ENCODE results near the gene PROM1.

Gene PROM1

DNA sequence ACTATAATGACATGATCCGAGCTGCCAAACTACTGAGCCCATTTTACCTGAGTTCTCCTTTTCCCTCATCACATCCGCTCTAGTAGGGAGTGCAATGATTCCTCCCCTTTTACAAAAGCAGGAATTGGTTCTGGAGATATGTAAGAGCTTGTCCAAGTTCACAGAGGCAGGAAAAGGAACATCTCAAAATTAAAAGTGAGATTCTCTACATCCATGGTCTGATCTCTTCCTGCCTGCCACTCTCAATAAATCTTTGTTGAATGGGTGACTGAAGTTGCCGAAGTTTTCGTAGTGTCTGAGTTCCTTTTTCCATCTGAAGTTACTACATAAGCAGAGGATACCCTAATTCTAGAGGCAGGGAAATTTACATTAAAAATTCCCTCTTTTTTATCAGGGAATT is 145.2 kb downstream of the PROM1 start, which contains the start of gene FGFBP1:
Gene FGFBP1, minus strand, starts transcription at position 101 of the 400 bp plus-strand sequence. CDS start 2,108 bp downstream, outside the sequence.
- no peak for DNase-seq (ENCODE audit: low read depth)
- TF ChIP-seq, protein P1, sequence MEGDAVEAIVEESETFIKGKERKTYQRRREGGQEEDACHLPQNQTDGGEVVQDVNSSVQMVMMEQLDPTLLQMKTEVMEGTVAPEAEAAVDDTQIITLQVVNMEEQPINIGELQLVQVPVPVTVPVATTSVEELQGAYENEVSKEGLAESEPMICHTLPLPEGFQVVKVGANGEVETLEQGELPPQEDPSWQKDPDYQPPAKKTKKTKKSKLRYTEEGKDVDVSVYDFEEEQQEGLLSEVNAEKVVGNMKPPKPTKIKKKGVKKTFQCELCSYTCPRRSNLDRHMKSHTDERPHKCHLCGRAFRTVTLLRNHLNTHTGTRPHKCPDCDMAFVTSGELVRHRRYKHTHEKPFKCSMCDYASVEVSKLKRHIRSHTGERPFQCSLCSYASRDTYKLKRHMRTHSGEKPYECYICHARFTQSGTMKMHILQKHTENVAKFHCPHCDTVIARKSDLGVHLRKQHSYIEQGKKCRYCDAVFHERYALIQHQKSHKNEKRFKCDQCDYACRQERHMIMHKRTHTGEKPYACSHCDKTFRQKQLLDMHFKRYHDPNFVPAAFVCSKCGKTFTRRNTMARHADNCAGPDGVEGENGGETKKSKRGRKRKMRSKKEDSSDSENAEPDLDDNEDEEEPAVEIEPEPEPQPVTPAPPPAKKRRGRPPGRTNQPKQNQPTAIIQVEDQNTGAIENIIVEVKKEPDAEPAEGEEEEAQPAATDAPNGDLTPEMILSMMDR (conservative IDR thresholded peaks at IDR 0.05; ENCODE audit: control insufficient read depth, insufficient read depth, low read depth, low read length) = no peak
- H3K4me3 ChIP-seq (ENCODE audit: control insufficient read depth, low read depth, low read length) = no peak within 1 kb of the TSS

DNA sequence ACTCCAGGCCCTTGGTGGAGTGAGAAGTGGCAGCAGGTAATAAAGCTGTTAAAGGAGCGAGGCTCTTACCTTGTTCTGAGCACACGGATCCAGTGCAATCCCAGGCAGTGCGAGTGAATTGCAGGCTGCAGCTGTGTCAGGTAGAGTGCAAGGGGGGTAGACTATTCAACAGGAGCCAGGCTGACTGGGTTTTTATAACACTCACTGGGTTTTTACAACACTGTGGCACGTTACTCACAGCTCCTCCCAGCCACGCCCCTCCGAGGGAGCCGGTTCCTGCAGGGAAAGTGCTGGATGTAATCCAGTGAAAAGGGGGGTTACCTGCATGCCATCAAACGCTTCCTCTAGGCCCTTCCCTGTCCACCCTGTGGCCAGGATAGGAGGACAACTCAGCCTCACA is 145.6 kb downstream of the PROM1 start:
- no peak overlapping the region for H3K4me3 ChIP-seq (ENCODE audit: control insufficient read depth, low read depth, low read length)
- TF ChIP-seq, protein P1 (conservative IDR thresholded peaks at IDR 0.05; ENCODE audit: control insufficient read depth, insufficient read depth, low read depth, low read length) = no peak

DNA sequence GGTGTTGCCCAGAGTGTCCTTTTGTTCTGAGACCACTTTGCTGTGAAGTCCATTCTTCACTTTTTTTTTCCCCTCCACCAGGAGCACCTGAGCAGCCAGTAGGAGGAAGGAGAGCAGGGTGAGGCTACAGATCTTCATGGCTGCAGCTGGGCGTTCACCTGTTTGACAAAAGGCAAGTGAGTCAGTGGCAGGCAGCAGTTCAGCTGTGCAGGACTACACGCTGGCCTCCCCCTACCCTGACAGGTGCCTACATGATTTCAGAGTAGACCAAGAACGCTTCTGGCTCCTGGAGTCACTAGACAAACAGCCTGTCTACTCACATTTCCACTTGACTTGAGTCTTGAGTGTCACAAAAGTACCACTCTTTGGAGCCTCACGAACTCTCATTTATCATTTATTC is 147.3 kb downstream of the PROM1 start:
- H3K4me3 ChIP-seq (ENCODE audit: control insufficient read depth, low read depth, low read length) = no peak overlapping the region
- DNase-seq (ENCODE audit: low read depth) = no peak
- TF ChIP-seq, protein P1 (conservative IDR thresholded peaks at IDR 0.05; ENCODE audit: control insufficient read depth, insufficient read depth, low read depth, low read length) = no peak

More for the DNA sequence above, 145.6 kb downstream of the PROM1 start:
- DNase-seq (ENCODE audit: low read depth) = no peak

DNA sequence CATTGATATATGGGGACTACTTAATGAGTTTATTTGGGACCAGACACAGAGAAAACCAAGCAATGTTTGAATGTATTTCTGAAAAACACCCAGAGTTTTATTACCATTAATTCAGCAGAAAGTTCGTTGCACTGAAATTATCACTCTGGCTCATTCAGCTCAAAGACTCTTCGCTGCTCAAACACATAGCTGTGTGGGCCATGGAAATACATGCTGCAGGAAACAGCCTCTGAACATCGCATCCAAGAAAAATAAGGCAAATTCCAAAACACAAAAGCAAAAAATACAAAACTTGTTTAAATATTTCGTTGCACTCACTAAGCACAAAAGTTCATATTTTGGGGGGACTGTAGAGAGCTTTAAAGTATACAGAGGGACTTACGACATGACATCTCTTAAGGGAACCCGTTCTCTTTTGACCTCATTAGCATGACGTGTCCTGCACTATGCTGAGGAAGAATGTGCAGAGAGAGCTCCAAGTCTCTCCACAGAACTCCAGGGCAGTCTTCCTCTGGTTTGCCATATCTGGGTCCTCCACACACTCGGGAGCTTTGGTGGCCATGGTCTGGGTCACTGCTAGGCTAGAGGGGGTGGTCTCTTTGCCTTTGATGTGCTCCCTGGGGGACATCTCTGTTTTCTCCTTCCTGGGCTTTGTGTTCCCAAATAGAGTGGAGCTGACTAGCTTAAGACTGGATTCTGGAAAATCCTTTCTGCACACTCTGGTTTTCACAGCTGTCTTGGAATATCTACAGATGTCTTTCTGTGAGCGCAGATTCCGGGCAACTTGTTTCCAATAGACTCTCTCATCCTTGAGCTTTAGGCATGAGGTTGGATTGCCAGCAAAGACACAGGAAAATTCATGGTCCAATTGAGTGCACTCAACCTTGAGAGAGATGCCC is 148.1 kb downstream of the PROM1 start:
- TF ChIP-seq, protein P1 (conservative IDR thresholded peaks at IDR 0.05; ENCODE audit: control insufficient read depth, insufficient read depth, low read depth, low read length) = no peak
- no peak overlapping the region for H3K4me3 ChIP-seq (ENCODE audit: control insufficient read depth, low read depth, low read length)
- DNase-seq (ENCODE audit: low read depth) = no peak

DNA sequence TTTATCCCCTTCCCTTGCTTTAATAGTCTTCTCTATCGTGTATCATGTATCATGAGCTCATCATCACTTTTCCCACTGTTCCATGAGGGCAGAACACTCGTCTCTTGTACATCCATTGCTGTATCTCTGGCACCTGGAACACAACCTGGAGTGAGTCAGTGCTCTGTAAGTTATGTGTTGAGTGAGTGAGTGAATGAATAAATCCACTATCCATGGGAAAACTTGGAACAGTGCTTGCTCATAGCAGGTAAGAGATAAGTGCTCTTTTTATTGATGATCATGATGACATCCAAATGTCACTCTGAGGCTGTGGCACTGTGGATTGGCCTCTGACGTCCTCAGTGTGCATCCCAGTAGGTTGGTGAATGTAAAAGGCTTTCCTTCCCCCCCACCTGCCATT is 149.6 kb downstream of the PROM1 start:
- DNase-seq (ENCODE audit: low read depth) = no peak
- no peak overlapping the region for H3K4me3 ChIP-seq (ENCODE audit: control insufficient read depth, low read depth, low read length)
- TF ChIP-seq, protein P1 (conservative IDR thresholded peaks at IDR 0.05; ENCODE audit: control insufficient read depth, insufficient read depth, low read depth, low read length) = no peak

DNA sequence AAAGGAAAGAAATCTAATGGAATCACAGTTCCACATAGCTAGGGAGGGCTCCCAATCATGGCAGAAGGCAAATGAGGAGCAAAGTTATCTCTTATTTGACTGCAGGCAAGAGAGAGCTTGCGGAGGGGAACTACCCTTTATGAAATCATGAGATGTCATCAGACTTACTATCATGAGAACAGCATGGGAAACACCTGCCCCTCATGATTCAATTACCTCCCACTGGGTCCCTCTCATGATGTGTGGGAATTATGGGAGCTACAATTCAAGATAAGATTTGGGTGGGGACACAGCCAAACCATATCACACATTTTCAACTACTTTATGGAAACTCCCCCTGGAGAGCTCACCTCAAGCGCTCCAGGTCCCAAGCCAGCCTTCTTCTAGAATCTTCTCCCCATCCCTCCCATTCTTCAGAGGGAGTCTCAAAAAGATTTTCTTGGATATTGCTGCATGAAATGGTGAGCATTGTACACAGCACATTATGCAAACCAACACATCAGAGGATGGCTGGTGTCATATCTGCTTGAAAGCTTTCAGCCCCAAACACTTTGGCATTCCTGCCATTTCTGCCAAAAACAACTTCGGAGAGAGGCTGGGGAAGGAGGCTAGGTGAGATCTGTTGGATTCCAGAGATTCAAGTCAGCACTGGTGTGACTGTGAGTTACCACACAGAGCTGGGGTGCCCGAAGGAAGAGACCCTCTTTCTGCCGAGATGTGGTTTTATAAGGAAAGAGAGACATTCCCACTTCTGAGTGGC is 152.2 kb downstream of the PROM1 start:
- no peak overlapping the region for H3K4me3 ChIP-seq (ENCODE audit: control insufficient read depth, low read depth, low read length)
- TF ChIP-seq, protein P1 (conservative IDR thresholded peaks at IDR 0.05; ENCODE audit: control insufficient read depth, insufficient read depth, low read depth, low read length) = no peak
- DNase-seq (ENCODE audit: low read depth) = no peak

All from fibroblast of mammary gland (primary cell).